Nephron (organoid): ENCODE data around the gene AHRR.

Experiments used
- H3K27ac Mint-ChIP-seq, 3 experiments: 2 replicates each; pipeline ENCODE4 v1.8.0; 2020; ENCODE audit warnings: mixed read lengths in 3 of 3, mild to moderate bottlenecking in 2 of 3, moderate library complexity in 1 of 3
- H3K27me3 Mint-ChIP-seq: 2 replicates; pipeline ENCODE4 v1.8.0; 2021; ENCODE audit warnings: low read depth, mild to moderate bottlenecking, moderate library complexity, mixed read lengths
- H3K36me3 Mint-ChIP-seq: 2 replicates; pipeline ENCODE4 v1.8.0; 2020; ENCODE audit warnings: low read depth, mixed read lengths
- H3K4me1 Mint-ChIP-seq: 2 replicates; pipeline ENCODE4 v1.8.0; 2020; ENCODE audit warnings: mixed read lengths
- H3K4me3 Mint-ChIP-seq, 3 experiments: 2 replicates each; pipeline ENCODE4 v1.8.0; 2020; ENCODE audit warnings: mild to moderate bottlenecking in 3 of 3, mixed read lengths in 3 of 3, moderate library complexity in 2 of 3
- H3K9me3 Mint-ChIP-seq: 2 replicates; pipeline ENCODE4 v1.8.0; 2020; ENCODE audit warnings: mixed read lengths
- CTCF ChIP-seq, 3 experiments: fragments of 200-600 bp; sonication (generic); IDR thresholded peaks; one replicate each; pipeline ENCODE4 v1.5.0; 2021; ENCODE audit warnings: antibody characterized with exemption in 3 of 3; ENCODE audit not compliant: unreplicated experiment in 3 of 3

AHRR gene

DNA sequence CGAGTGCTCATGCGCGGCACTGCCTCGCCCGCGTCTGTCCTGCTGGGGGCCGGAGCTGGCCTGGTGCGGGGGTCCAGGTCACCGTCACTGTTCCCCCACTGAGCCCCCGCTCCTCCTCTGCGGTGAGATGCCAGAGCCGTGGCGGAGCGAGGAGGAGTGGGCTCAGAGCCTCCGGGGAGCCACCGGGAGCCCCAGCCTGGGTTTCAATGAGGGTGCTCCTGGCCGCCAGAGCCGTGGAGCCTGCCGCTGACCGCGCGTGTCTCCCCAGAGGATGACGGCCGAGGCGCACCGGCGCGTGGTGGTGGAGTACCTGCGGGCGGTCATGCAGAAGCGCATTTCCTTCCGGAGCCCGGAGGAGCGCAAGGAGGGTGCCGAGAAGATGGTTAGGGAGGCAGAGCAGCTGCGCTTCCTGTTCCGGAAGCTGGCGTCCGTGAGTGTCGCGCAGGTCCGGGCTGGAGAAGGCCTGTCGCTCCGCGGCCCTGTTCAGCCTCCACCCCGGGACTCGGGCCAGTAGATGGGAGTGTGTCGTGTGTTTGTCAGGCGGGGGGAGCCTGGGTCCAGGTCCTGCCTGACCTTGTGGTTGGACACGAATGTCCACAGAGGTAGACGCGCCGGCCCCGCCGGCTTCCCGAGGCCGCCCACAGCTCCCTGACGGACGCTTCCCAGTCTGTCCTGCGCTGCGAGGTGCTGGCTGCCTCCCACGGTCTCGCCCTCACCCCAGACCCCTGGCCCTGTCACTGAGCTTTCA is 143.5 kb downstream of the AHRR start:
- H3K27ac Mint-ChIP-seq: no peak overlapping the region
- H3K36me3 Mint-ChIP-seq: peaks cover 38% of the 10 kb centered on the region
- no peak overlapping the region for H3K4me3 Mint-ChIP-seq
- H3K4me1 Mint-ChIP-seq: no peaks in the 10 kb centered on the region
- H3K27me3 Mint-ChIP-seq: no peaks in the 10 kb centered on the region
- H3K9me3 Mint-ChIP-seq: no peaks in the 10 kb centered on the region
- TF ChIP-seq CTCF (IDR thresholded peaks at IDR 0.05; ENCODE audit: unreplicated experiment in 3 of 3): no peak

- no peak for TF ChIP-seq CTCF (IDR thresholded peaks at IDR 0.05; ENCODE audit: unreplicated experiment in 3 of 3)
- no peaks in the 10 kb centered on the region for H3K9me3 Mint-ChIP-seq
- no peak overlapping the region for H3K27ac Mint-ChIP-seq
Measured at GRCh38 chr5:465591-466403, 144.3 kb downstream of the AHRR start.

GRCh38 chr5:466661-467310 is 145.3 kb downstream of the AHRR start:
- H3K4me3 Mint-ChIP-seq: no peak overlapping the region
- TF ChIP-seq CTCF (IDR thresholded peaks at IDR 0.05; ENCODE audit: unreplicated experiment in 3 of 3): no peak
- H3K27me3 Mint-ChIP-seq: no peaks in the 10 kb centered on the region
- peaks cover 4% of the 10 kb centered on the region for H3K4me1 Mint-ChIP-seq
- no peak overlapping the region for H3K27ac Mint-ChIP-seq
- no peaks in the 10 kb centered on the region for H3K9me3 Mint-ChIP-seq
- H3K36me3 Mint-ChIP-seq: peaks cover 27% of the 10 kb centered on the region

More at GRCh38 chr5:465591-466403, 144.3 kb downstream of the AHRR start:
- Mint-ChIP-seq H3K4me3 (no peak overlapping the region), H3K4me1 (no peaks in the 10 kb centered on the region), H3K36me3 (peaks cover 32% of the 10 kb centered on the region), H3K27me3 (no peaks in the 10 kb centered on the region)

DNA sequence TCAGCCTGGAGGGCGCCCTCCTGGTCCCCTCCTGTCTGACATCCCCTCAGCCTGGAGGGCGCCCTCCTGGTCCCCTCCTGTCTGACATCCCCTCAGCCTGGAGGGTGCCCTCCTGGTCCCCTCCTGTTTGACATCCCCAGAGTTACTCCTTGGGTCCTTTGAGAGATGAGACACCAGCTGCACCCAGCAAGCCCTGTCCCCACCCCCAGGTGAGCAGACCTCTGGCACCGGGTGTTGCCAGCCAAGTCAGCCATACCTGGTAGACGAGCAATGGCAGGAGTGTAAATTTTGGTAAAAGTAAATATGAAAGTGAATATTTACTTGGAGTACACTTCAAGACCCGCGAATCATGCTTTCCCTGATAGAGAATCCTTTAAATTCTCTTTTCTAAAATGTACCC is 146.9 kb downstream of the AHRR start:
- Mint-ChIP-seq H3K27ac (no peak overlapping the region), H3K4me1 (peaks cover 7% of the 10 kb centered on the region), H3K27me3 (no peaks in the 10 kb centered on the region), H3K36me3 (peaks cover 13% of the 10 kb centered on the region), H3K9me3 (no peaks in the 10 kb centered on the region), H3K4me3 (no peak overlapping the region)
- TF ChIP-seq CTCF (IDR thresholded peaks at IDR 0.05; ENCODE audit: unreplicated experiment in 3 of 3): no peak

DNA sequence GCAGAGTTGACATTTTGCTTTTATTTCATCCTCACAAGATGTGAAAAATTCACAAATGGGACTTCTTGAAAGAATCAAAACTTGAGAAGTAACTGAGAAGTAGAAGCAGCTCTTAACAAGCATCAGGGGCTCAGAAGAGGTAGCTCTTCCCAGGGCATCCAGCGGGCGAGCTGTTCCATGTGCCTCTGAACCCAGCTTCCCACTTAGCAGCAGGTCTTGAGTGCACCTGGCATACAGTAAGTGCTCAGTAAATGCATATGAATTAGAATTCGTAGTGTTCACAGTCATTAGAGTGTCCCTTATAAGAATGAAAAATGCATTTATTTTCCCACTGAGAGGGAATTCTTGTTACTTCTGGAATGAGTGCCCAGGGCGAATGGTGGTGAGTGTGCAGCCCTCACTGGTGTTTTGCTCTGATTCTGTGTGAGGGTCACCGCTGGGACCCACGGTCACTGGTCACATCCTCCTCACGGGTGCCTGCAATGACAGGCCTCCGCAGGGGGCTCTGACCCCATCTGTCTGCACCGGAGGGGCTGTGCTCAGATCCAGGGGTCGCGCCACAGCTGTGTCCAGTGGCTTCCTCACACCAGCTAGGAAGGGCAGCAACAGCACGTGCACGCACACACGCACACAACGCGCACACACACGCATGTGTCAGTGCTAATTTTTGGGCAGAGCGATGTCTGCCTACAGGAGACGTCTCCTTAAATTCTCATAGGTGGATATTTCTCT is 148.4 kb downstream of the AHRR start:
- no peak for TF ChIP-seq CTCF (IDR thresholded peaks at IDR 0.05; ENCODE audit: unreplicated experiment in 3 of 3)
- peaks cover 4% of the 10 kb centered on the region for H3K36me3 Mint-ChIP-seq
- peaks cover 11% of the 10 kb centered on the region for H3K27me3 Mint-ChIP-seq
- H3K4me3 Mint-ChIP-seq: peak overlapping the region; percentile 19 to 60 (median 57)
- no peaks in the 10 kb centered on the region for H3K9me3 Mint-ChIP-seq
- peaks cover 7% of the 10 kb centered on the region for H3K4me1 Mint-ChIP-seq
- H3K27ac Mint-ChIP-seq: no peak overlapping the region
